GM23338 (cell line): Measurements from ENCODE around the gene C2orf15. TPM values are rescaled to one million over a fixed set of nuclear protein-coding genes. Genes with fewer than 3 reads are reported as not detected.

Source experiments
- ATAC-seq: fragments of 200-7000 bp; cut with Tn5 transposase; 3 replicates; pipeline ENCODE4 v1.9.1; 2020
- DNase-seq: peaks from one replicate; pipeline ENCODE4 v3.0.0-alpha.2; 2015; ENCODE audit warnings: low spot score
- H2AFZ ChIP-seq: fragments of 200-600 bp; sonication (generic); 2 replicates; pipeline ENCODE4 v1.8.0; 2016; ENCODE audit warnings: antibody characterized with exemption, mild to moderate bottlenecking, moderate library complexity
- H3F3A ChIP-seq: fragments of 200-600 bp; sonication (generic); replicated peaks from 2 replicates; pipeline ENCODE4 v1.8.0; 2017; ENCODE audit warnings: antibody characterized with exemption, mixed run types, low read depth
- H3K27ac ChIP-seq: fragments of 200-600 bp; sonication (generic); 2 replicates; pipeline ENCODE4 v1.6.1; 2016; ENCODE audit warnings: low read depth
- H3K27me3 ChIP-seq: fragments of 200-600 bp; sonication (generic); 2 replicates; pipeline ENCODE4 v1.8.0; 2016; ENCODE audit warnings: mild to moderate bottlenecking, mixed run types, moderate library complexity; ENCODE audit not compliant: insufficient read depth
- H3K36me3 ChIP-seq: fragments of 200-600 bp; sonication (generic); 2 replicates; pipeline ENCODE4 v1.8.0; 2016; ENCODE audit warnings: mild to moderate bottlenecking; ENCODE audit not compliant: insufficient read depth
- H3K4me1 ChIP-seq: fragments of 200-600 bp; sonication (generic); 2 replicates; pipeline ENCODE4 v1.8.0; 2016; ENCODE audit warnings: mild to moderate bottlenecking, moderate library complexity; ENCODE audit not compliant: insufficient read depth
- H3K4me2 ChIP-seq: fragments of 200-600 bp; sonication (generic); 2 replicates; pipeline ENCODE4 v1.7.1; 2017; ENCODE audit warnings: mixed run types
- H3K4me3 ChIP-seq: fragments of 200-600 bp; sonication (generic); 2 replicates; pipeline ENCODE4 v1.6.1; 2016; ENCODE audit warnings: mixed run types
- H3K79me2 ChIP-seq: fragments of 200-600 bp; sonication (generic); replicated peaks from 2 replicates; pipeline ENCODE4 v1.8.0; 2017; ENCODE audit warnings: mild to moderate bottlenecking; ENCODE audit not compliant: insufficient read depth
- H3K9me2 ChIP-seq: fragments of 200-600 bp; sonication (generic); 2 replicates; pipeline ENCODE4 v1.8.0; 2017; ENCODE audit not compliant: insufficient read depth
- H4K20me1 ChIP-seq: fragments of 200-600 bp; sonication (generic); replicated peaks from 2 replicates; pipeline ENCODE4 v1.8.0; 2017; ENCODE audit warnings: mild to moderate bottlenecking; ENCODE audit not compliant: insufficient read depth
- H3K27ac Mint-ChIP-seq: 2 replicates; pipeline ENCODE4 v1.8.0; 2020; ENCODE audit warnings: inconsistent platforms, mild to moderate bottlenecking, moderate library complexity, mixed read lengths
- H3K27me3 Mint-ChIP-seq: 3 replicates; pipeline ENCODE4 v1.8.0; 2022; ENCODE audit warnings: low read depth, mild to moderate bottlenecking, moderate library complexity, mixed read lengths, inconsistent platforms; ENCODE audit not compliant: insufficient read depth, poor library complexity
- H3K36me3 Mint-ChIP-seq: 3 replicates; pipeline ENCODE4 v1.8.0; 2021; ENCODE audit warnings: low read depth, mild to moderate bottlenecking, inconsistent platforms, moderate library complexity, mixed read lengths
- H3K4me1 Mint-ChIP-seq: 3 replicates; pipeline ENCODE4 v1.8.0; 2020; ENCODE audit warnings: mild to moderate bottlenecking, inconsistent platforms, mixed read lengths
- H3K4me3 Mint-ChIP-seq: 3 replicates; pipeline ENCODE4 v1.8.0; 2021; ENCODE audit warnings: moderate library complexity, mild to moderate bottlenecking, inconsistent platforms, mixed read lengths
- H3K9me3 Mint-ChIP-seq: 3 replicates; pipeline ENCODE4 v1.8.0; 2020; ENCODE audit warnings: moderate library complexity, mild to moderate bottlenecking, inconsistent platforms, mixed read lengths
- CREB1 ChIP-seq: fragments of 250-450 bp; sonication (Bioruptor Pico); IDR thresholded peaks from 2 replicates; pipeline ENCODE4 v1.5.0; 2020; ENCODE audit warnings: low read depth, mild to moderate bottlenecking, moderate library complexity
- ETS1 ChIP-seq: IDR thresholded peaks from 2 replicates; pipeline ENCODE4 v1.6.1; 2016; ENCODE audit warnings: antibody characterized with exemption
- EZH2phosphoT487 ChIP-seq: fragments of 200-600 bp; sonication (generic); IDR thresholded peaks from one replicate; pipeline ENCODE4 v1.8.1; 2018; ENCODE audit warnings: antibody characterized with exemption; ENCODE audit not compliant: unreplicated experiment
- JUNB ChIP-seq: IDR thresholded peaks from one replicate; pipeline ENCODE4 v1.6.1; 2016; ENCODE audit warnings: antibody characterized with exemption; ENCODE audit not compliant: unreplicated experiment
- POLR2AphosphoS5 ChIP-seq: IDR thresholded peaks from 2 replicates; pipeline ENCODE4 v1.6.1; 2016; ENCODE audit warnings: antibody characterized with exemption, low read depth
- REST ChIP-seq: IDR thresholded peaks from one replicate; pipeline ENCODE4 v1.6.1; 2018; ENCODE audit warnings: antibody characterized with exemption; ENCODE audit not compliant: unreplicated experiment
- STAT1 ChIP-seq: IDR thresholded peaks from one replicate; pipeline ENCODE4 v1.6.1; 2016; ENCODE audit warnings: antibody characterized with exemption; ENCODE audit not compliant: unreplicated experiment
- ZNF331 ChIP-seq: fragments of 250-450 bp; sonication (Bioruptor Pico); IDR thresholded peaks from 2 replicates; pipeline ENCODE4 v1.5.0; 2020; ENCODE audit warnings: low read depth, mild to moderate bottlenecking, moderate library complexity
- ZNF462 ChIP-seq: fragments of 250-450 bp; sonication (Bioruptor Pico); IDR thresholded peaks from 2 replicates; pipeline ENCODE4 v1.5.0; 2020; ENCODE audit warnings: mild to moderate bottlenecking, moderate library complexity
- polyA plus RNA-seq: library from polyadenylated mRNA; unstranded; fragments of >200 nt; fragmentation: Nextera tagmentation; extraction: Ambion mirVana; gene quantifications from 2 replicates; pipeline ENCODE4 v1.2.1, GENCODE V29; 2016
- total RNA-seq: library from RNA; depleted of rRNA; stranded (reverse); fragments of >200 nt; shearing (Covaris generic); gene quantifications from 2 replicates; pipeline ENCODE4 v1.2.3, GENCODE V29; 2014

Gene C2orf15
- total and polyA plus RNA-seq, 2 experiments from 2014 or later, result 7.9 to 8.4 TPM

- TF ChIP-seq REST (no peak), POLR2AphosphoS5 (no peak), EZH2phosphoT487 (no peak), ETS1 (no peak)
Observed at GRCh38 chr2:99184811-99185210, 43.3 kb downstream of the C2orf15 start (continued).

GRCh38 chr2:99187011-99187410, 45.5 kb downstream of the C2orf15 start:
- Histone ChIP-seq H3K4me3 (no peak overlapping the region), H3K4me1 (peaks cover 6% of the 10 kb centered on the region), H4K20me1 (peaks cover 10% of the 10 kb centered on the region), H3K27ac (no peak overlapping the region), H3K27me3 (no peaks in the 10 kb centered on the region), H2AFZ (no peak overlapping the region), H3K4me2 (no peak overlapping the region), H3F3A (no peaks in the 10 kb centered on the region), H3K79me2 (peaks cover 83% of the 10 kb centered on the region), H3K36me3 (peaks cover 8% of the 10 kb centered on the region), H3K9me2 (peaks cover 2% of the 10 kb centered on the region; the same call in 1 of the 2 replicates)
- no peak overlapping the region for H3K27ac Mint-ChIP-seq
- peaks cover 1% of the 10 kb centered on the region for H3K27me3 Mint-ChIP-seq
- peaks cover 5% of the 10 kb centered on the region for H3K4me1 Mint-ChIP-seq
- H3K9me3 Mint-ChIP-seq, result no peaks in the 10 kb centered on the region; the same call in 2 of the 3 replicates
- TF ChIP-seq JUNB, result no peak
- no peak for TF ChIP-seq ETS1
- TF ChIP-seq STAT1, result no peak
- no peak for TF ChIP-seq ZNF462 (CRISPR knock-in tag)
- no peak for TF ChIP-seq REST
- TF ChIP-seq ZNF331 (CRISPR knock-in tag), result no peak
- no peak for TF ChIP-seq POLR2AphosphoS5
- TF ChIP-seq EZH2phosphoT487, result no peak
- TF ChIP-seq CREB1 (CRISPR knock-in tag), result no peak
- no peak overlapping the region for H3K4me3 Mint-ChIP-seq
- no peak for DNase-seq
- ATAC-seq, result no peak
- H3K36me3 Mint-ChIP-seq, result peaks cover 57% of the 10 kb centered on the region
